HEK293 (cell line): ENCODE measurements around the gene GATA3.

Source experiments
- CTCF ChIA-PET: fragments of 350-600 bp; formaldehyde crosslinking; extraction: SDS; loops from one replicate; lab custom pipeline; 2021; ENCODE audit warnings: antibody characterized with exemption; lab: Yijun Ruan, JAX
- POLR2A ChIA-PET: fragments of 300-600 bp; formaldehyde crosslinking; extraction: SDS; loops from one replicate; lab custom pipeline; 2020; ENCODE audit warnings: antibody characterized with exemption, inconsistent platforms; lab: Yijun Ruan, JAX
- H3K27ac ChIP-seq: fragments of 200-500 bp; sonication (Bioruptor generic); 2 replicates; pipeline ENCODE4 v1.5.1; 2014; ENCODE audit warnings: low read depth, low read length, control low read depth, inconsistent platforms; ENCODE audit errors: extremely low read depth
- H3K36me3 ChIP-seq, 2 experiments: fragments of 200-500 bp in 1 of 2; sonication (Bioruptor generic) in 1 of 2; 1 replicate in 1 of 2; 2 replicates in 1 of 2; pipeline ENCODE4 v1.5.1; 2014 to 2017; ENCODE audit warnings: inconsistent platforms in 2 of 2, low read length in 2 of 2; ENCODE audit not compliant: control insufficient read depth in 2 of 2, insufficient read depth in 1 of 2
- H3K4me1 ChIP-seq: fragments of 200-500 bp; sonication (Bioruptor generic); 2 replicates; pipeline ENCODE4 v1.5.1; 2014; ENCODE audit warnings: mild to moderate bottlenecking, low read length, inconsistent platforms; ENCODE audit not compliant: control insufficient read depth, insufficient read depth
- H3K4me3 ChIP-seq: 2 replicates; pipeline ENCODE4 v1.5.1; 2011; ENCODE audit warnings: low read depth, mild to moderate bottlenecking, control low read depth, low read length, moderate library complexity
- H3K9me3 ChIP-seq: fragments of 200-500 bp; sonication (Bioruptor generic); 2 replicates; pipeline ENCODE4 v1.5.1; 2014; ENCODE audit warnings: low read depth, low read length, inconsistent platforms; ENCODE audit not compliant: control insufficient read depth, insufficient read depth
- SCRT2 ChIP-seq: fragments of 450-650 bp; formaldehyde crosslinking; IDR thresholded peaks from 2 replicates; pipeline ENCODE4 v1.5.1; 2016; ENCODE audit warnings: missing biosample characterization, missing genetic modification characterization
- SETDB1 ChIP-seq: IDR thresholded peaks from one replicate; pipeline ENCODE4 v1.6.1; 2017; ENCODE audit warnings: mild to moderate bottlenecking, low read length, moderate library complexity, mixed read lengths; ENCODE audit not compliant: insufficient read length
- YY1 ChIP-seq: fragments of 450-650 bp; formaldehyde crosslinking; IDR thresholded peaks from 2 replicates; pipeline ENCODE4 v1.5.1; 2018; ENCODE audit warnings: missing biosample characterization, missing genetic modification characterization
- YY2 ChIP-seq: fragments of 450-650 bp; formaldehyde crosslinking; IDR thresholded peaks from 2 replicates; pipeline ENCODE4 v1.5.1; 2016; ENCODE audit warnings: missing biosample characterization, missing genetic modification characterization
- ZFHX2 ChIP-seq: fragments of 450-650 bp; formaldehyde crosslinking; conservative IDR thresholded peaks from 2 replicates; pipeline ENCODE4 v1.5.1; 2016; ENCODE audit warnings: missing biosample characterization, missing genetic modification characterization
- ZFP69B ChIP-seq: fragments of 450-650 bp; formaldehyde crosslinking; IDR thresholded peaks from 2 replicates; pipeline ENCODE4 v1.5.1; 2016; ENCODE audit warnings: missing biosample characterization, missing genetic modification characterization
- ZNF112 ChIP-seq: fragments of 450-650 bp; formaldehyde crosslinking; IDR thresholded peaks from 2 replicates; pipeline ENCODE4 v1.5.0; 2017; ENCODE audit warnings: missing biosample characterization, missing genetic modification characterization
- ZNF19 ChIP-seq: fragments of 450-650 bp; formaldehyde crosslinking; IDR thresholded peaks from 2 replicates; pipeline ENCODE4; 2016; ENCODE audit warnings: missing biosample characterization, missing genetic modification characterization, low read depth
- ZNF202 ChIP-seq: fragments of 450-650 bp; formaldehyde crosslinking; IDR thresholded peaks from 2 replicates; pipeline ENCODE4 v1.5.1; 2016; ENCODE audit warnings: missing biosample characterization, missing genetic modification characterization, borderline replicate concordance
- ZNF223 ChIP-seq: fragments of 450-650 bp; formaldehyde crosslinking; IDR thresholded peaks from 2 replicates; pipeline ENCODE4 v1.5.1; 2016; ENCODE audit warnings: missing biosample characterization, missing genetic modification characterization
- ZNF354C ChIP-seq: fragments of 450-650 bp; formaldehyde crosslinking; IDR thresholded peaks from 2 replicates; pipeline ENCODE4 v1.5.1; 2016; ENCODE audit warnings: missing biosample characterization, missing genetic modification characterization, low read depth, borderline replicate concordance
- ZNF624 ChIP-seq: fragments of 450-650 bp; formaldehyde crosslinking; IDR thresholded peaks from 2 replicates; pipeline ENCODE4 v1.5.1; 2017; ENCODE audit warnings: missing biosample characterization, missing genetic modification characterization
- ZNF658 ChIP-seq: fragments of 450-650 bp; formaldehyde crosslinking; IDR thresholded peaks from 2 replicates; pipeline ENCODE4; 2016; ENCODE audit warnings: missing biosample characterization, missing genetic modification characterization
- TF ChIP-seq, protein P1 (sequence below): fragments of 450-650 bp; formaldehyde crosslinking; IDR thresholded peaks from 2 replicates; pipeline ENCODE4 v1.5.1; 2016; ENCODE audit warnings: missing biosample characterization, missing genetic modification characterization
- TF ChIP-seq, protein P2 (sequence below): fragments of 450-650 bp; formaldehyde crosslinking; IDR thresholded peaks from 2 replicates; pipeline ENCODE4 v1.5.1; 2016; ENCODE audit warnings: missing biosample characterization, missing genetic modification characterization, borderline replicate concordance
- TF ChIP-seq, protein P3 (sequence below): fragments of 450-650 bp; formaldehyde crosslinking; IDR thresholded peaks from 2 replicates; pipeline ENCODE4 v1.5.1; 2017; ENCODE audit warnings: missing biosample characterization, missing genetic modification characterization

The GATA3 gene

DNA sequence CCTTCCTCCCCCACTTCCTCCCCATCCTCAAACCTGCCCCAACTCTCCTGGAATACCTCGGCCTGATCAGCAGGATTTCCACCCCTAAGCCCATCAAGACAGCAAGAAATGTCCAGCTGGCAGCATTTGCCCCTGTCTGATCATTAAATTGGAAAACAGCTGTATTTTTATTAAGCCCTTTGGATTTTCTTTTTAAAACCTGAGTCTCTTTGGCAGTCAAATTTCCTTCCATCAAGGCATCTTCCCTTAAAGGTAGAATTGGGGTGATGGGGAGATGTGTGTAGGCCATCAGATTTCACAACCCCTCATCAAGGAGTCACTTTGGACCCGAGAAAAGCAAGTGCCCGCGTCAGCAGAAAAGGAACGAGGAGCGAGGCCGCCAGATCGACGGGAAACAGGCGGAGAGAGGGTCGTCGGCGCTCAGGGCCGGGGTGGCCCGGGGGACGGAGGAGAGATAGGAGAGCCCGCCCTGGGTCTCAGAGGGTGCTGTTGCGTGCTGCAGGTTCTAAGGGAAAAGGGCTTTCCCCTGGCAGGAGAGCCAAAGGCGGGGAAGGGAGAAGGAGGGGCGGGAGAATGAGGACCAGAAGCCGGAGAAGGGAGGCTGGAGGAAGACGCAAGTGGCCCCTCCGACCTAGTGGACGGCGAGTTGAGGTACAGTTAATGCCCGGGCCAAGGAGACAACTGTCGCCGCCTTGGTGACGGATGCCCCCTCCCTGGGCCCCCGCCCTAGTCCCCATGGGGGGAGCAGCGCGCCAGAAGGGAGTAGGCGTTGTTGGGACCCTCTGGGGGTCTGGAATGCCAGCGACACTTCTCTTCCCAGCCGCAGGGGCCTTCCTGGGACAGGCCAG, 11.5 kb upstream of the GATA3 start (continued):
- TF ChIP-seq ZNF112 (tag by site-specific recombination): no peak
- TF ChIP-seq ZNF624 (tag by site-specific recombination): no peak
- TF ChIP-seq, protein P1, sequence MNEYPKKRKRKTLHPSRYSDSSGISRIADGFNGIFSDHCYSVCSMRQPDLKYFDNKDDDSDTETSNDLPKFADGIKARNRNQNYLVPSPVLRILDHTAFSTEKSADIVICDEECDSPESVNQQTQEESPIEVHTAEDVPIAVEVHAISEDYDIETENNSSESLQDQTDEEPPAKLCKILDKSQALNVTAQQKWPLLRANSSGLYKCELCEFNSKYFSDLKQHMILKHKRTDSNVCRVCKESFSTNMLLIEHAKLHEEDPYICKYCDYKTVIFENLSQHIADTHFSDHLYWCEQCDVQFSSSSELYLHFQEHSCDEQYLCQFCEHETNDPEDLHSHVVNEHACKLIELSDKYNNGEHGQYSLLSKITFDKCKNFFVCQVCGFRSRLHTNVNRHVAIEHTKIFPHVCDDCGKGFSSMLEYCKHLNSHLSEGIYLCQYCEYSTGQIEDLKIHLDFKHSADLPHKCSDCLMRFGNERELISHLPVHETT: no peak
- no peak for TF ChIP-seq SETDB1
- no peak for TF ChIP-seq YY2 (tag by site-specific recombination)
- TF ChIP-seq ZFHX2 (tag by site-specific recombination): no peak
- TF ChIP-seq, protein P2, sequence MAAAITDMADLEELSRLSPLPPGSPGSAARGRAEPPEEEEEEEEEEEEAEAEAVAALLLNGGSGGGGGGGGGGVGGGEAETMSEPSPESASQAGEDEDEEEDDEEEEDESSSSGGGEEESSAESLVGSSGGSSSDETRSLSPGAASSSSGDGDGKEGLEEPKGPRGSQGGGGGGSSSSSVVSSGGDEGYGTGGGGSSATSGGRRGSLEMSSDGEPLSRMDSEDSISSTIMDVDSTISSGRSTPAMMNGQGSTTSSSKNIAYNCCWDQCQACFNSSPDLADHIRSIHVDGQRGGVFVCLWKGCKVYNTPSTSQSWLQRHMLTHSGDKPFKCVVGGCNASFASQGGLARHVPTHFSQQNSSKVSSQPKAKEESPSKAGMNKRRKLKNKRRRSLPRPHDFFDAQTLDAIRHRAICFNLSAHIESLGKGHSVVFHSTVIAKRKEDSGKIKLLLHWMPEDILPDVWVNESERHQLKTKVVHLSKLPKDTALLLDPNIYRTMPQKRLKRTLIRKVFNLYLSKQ (tag by site-specific recombination): no peak

DNA sequence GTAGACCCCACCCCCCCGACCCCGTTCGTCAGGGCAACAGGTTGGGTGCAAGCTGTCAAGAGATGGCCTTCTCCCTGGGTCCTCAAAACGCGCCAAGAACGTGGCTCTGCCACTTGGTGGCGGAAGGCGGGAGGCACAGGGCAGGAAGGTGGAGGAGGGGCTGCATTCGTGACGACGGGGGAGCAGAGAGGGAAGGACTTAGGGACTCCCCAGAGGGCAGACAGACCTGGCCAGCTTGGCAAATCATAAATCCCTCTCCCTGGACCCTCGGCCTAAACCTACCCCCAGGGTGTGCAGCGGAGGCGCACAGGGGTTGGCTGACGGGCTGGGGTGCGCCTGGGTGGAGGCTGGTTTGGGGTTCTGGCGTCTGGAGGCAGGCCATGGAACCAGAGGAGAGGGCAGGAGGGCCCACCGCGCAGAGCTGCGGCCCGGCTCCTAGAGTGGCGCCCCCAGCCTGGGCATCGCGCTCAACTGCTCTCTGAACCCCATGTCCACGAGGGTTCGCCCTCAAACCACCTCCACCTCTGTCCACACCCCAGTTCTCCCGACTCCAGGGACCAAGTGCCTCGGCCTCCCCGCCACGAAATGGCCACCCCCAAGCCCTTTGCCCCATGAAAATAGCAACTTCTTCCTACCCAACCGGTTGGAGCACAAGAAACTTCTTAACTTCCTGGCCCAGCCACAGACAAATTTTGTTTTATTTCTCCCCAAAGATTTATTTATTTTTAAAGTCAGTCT, 10.8 kb upstream of the GATA3 start:
- no peaks in the 10 kb centered on the region for H3K9me3 ChIP-seq
- POLR2A ChIA-PET: no interaction called here
- CTCF ChIA-PET: no interaction called here

DNA sequence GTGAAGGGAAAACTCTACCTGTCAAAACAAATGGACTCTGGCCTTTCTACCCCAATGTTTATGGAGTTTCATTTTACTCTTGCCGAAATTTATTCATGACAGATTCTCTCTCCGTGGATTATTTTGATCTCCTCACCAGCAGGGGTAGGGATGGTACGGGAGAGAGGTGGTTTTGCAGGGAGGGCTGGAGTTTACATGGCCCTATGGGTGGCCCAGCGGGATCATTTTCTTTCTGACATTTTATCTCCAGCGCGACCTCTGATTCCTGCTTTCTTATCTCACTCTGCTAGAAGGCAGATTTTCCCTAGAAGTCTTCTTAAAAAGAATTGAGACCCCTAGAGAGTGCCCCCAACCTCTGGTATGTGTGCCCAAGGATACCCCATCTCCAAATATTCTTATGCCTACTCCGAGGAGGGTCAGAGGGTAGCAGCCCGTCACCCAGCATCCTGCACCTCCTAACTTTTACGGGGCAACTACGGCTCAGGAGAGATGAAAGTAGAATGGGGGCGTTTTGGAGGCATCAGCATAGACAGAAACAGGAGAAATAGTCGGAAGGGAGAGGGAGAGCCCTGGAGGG, 10.1 kb upstream of the GATA3 start:
- CTCF ChIA-PET: no interaction called here
- Histone ChIP-seq H3K4me1 (peaks cover 2% of the 10 kb centered on the region; the same call in 1 of the 2 replicates), H3K9me3 (no peaks in the 10 kb centered on the region)
- TF ChIP-seq ZFP69B (tag by site-specific recombination): no peak
- TF ChIP-seq ZNF223 (tag by site-specific recombination): no peak
- TF ChIP-seq, protein P3, sequence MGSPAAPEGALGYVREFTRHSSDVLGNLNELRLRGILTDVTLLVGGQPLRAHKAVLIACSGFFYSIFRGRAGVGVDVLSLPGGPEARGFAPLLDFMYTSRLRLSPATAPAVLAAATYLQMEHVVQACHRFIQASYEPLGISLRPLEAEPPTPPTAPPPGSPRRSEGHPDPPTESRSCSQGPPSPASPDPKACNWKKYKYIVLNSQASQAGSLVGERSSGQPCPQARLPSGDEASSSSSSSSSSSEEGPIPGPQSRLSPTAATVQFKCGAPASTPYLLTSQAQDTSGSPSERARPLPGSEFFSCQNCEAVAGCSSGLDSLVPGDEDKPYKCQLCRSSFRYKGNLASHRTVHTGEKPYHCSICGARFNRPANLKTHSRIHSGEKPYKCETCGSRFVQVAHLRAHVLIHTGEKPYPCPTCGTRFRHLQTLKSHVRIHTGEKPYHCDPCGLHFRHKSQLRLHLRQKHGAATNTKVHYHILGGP (tag by site-specific recombination): no peak
- TF ChIP-seq ZNF658 (tag by site-specific recombination): no peak
- TF ChIP-seq ZNF19 (tag by site-specific recombination): no peak
- TF ChIP-seq ZNF354C: no peak
- TF ChIP-seq, all 188 proteins: peak for 0
- Histone ChIP-seq H3K36me3 (no peaks in the 10 kb centered on the region), H3K4me3 (no peak overlapping the region), H3K27ac (no peak overlapping the region)
- POLR2A ChIA-PET: no interaction called here

More for the DNA sequence above, 10.8 kb upstream of the GATA3 start:
- Histone ChIP-seq H3K27ac (no peak overlapping the region), H3K4me1 (peaks cover 2% of the 10 kb centered on the region; the same call in 1 of the 2 replicates), H3K36me3 (no peaks in the 10 kb centered on the region), H3K4me3 (no peak overlapping the region)
- TF ChIP-seq ZNF202 (tag by site-specific recombination) (0 out of 2 replicates have a peak, but pooled peaks have one; percentile 45), SCRT2 (tag by site-specific recombination) (0 out of 2 replicates have a peak, but pooled peaks have one; percentile 17), YY1 (no peak)
